A549 (cell line): ENCODE results near the gene BAHCC1.
A peak's percentile ranks its signal among the peaks of the same experiment; 100 is the strongest.

ENCODE experiments used
- CTCF ChIP-seq: fragments of >200 bp; sonication (Bioruptor Twin); formaldehyde crosslinking; IDR thresholded peaks from 3 replicates; pipeline ENCODE4 v1.5.1; 2016
- ELK1 ChIP-seq: fragments of 150-350 bp; IDR thresholded peaks from 2 replicates; pipeline ENCODE4 v1.6.1; 2014; ENCODE audit warnings: low read depth, mild to moderate bottlenecking, low read length
- EP300 ChIP-seq, 2 experiments: fragments of >200 bp; sonication (Bioruptor Twin); formaldehyde crosslinking; IDR thresholded peaks; 2 replicates in 1 of 2; 3 replicates in 1 of 2; pipeline ENCODE4 v1.6.1; 2016 to 2017
- GATA3 ChIP-seq: IDR thresholded peaks from 2 replicates; pipeline ENCODE4 v1.6.1; 2012; ENCODE audit warnings: borderline replicate concordance
- HES2 ChIP-seq: fragments of >200 bp; sonication (Bioruptor Twin); formaldehyde crosslinking; IDR thresholded peaks from 2 replicates; pipeline ENCODE4 v1.6.1; 2016
- MAFK ChIP-seq: fragments of 450-650 bp; IDR thresholded peaks from 2 replicates; pipeline ENCODE4 v1.6.1; 2014; ENCODE audit not compliant: partially characterized antibody
- MAX ChIP-seq: IDR thresholded peaks from 2 replicates; pipeline ENCODE4 v1.6.1; 2012
- PBX3 ChIP-seq: IDR thresholded peaks from 2 replicates; pipeline ENCODE4 v1.6.1; 2012
- POLR2A ChIP-seq: IDR thresholded peaks from 2 replicates; pipeline ENCODE4 v1.6.1; 2012; ENCODE audit warnings: mild to moderate bottlenecking, low read length
- SMC3 ChIP-seq: fragments of >200 bp; sonication (Bioruptor Twin); formaldehyde crosslinking; IDR thresholded peaks from 3 replicates; pipeline ENCODE4 v1.6.1; 2018; ENCODE audit warnings: inconsistent platforms
- TP53 ChIP-seq: fragments of 250-450 bp; sonication (Bioruptor Pico); IDR thresholded peaks from 2 replicates; pipeline ENCODE4 v1.5.0; 2021; ENCODE audit warnings: mild to moderate bottlenecking, moderate library complexity
- ZSCAN20 ChIP-seq: fragments of 250-450 bp; sonication (Bioruptor Pico); IDR thresholded peaks from 2 replicates; pipeline ENCODE4 v1.8.0; 2022; ENCODE audit warnings: mild to moderate bottlenecking, moderate library complexity

- TF ChIP-seq MAFK (no peak), CTCF (no peak), ELK1 (no peak), GATA3 (no peak), TP53 (CRISPR knock-in tag) (no peak), SMC3 (0 out of 3 replicates have a peak, but pooled peaks have one; percentile 9), EP300 (IDR thresholded peaks at IDR 0.05) (no peak), ZSCAN20 (CRISPR knock-in tag) (no peak), PBX3 (no peak), POLR2A (no peak), MAX (peak; percentile 19; the same call in 1 of the 2 replicates), HES2 (no peak)
Observed at GRCh38 chr17:81392909-81393654, 2.2 kb upstream of the BAHCC1 start.
